Measurements from ENCODE around the gene CLSTN2.

The CLSTN2 gene

GRCh38 chr3:140148824-140149390, 213.9 kb downstream of the CLSTN2 start:
- DNase-seq (ENCODE audit: low read depth): no peak

GRCh38 chr3:140151321-140151720, 216.3 kb downstream of the CLSTN2 start:
- DNase-seq (ENCODE audit: low read depth): no peak

GRCh38 chr3:140152851-140153639, 218.1 kb downstream of the CLSTN2 start:
- DNase-seq (ENCODE audit: low read depth): no peak

DNA sequence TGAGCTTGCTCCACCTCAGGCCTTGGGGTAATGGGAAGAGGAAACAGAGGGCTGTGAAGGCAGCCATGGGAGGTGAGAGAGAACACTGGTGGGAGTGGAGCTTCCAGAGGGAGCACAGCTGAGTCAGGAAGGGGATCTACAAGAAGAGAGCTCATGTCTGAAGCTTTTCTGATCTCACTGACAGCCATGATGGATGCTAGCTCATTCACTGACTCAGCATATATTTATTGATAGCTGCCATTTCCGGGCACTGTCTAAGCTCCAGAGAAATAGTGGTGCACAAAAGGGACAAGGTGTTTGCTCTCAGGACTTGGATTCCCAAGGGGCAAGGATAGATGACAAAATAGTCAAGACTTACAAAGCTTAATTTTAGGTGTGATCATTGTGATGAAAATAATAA, 218.8 kb downstream of the CLSTN2 start:
- DNase-seq (ENCODE audit: low read depth): no peak

DNA sequence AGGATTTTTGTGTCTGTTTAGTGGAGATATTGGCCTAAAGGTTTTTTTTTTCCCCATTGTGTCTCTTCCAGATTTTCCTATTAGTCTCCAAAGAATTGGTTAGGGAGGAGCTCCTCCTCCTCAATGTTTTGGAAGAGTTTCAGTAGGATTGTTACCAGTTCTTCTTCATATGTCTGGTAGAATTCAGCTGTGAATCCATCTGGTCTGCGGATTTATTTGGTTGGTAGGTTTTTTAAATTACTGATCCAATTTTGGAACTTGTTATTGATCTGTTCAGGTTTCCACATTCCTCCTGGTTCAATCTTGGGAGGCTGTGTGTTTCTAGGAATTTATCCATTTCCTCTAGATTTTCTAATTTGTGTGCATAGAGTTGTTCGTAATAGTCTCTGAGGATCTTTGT, 222.2 kb downstream of the CLSTN2 start:
- no peak for DNase-seq (ENCODE audit: low read depth)

- DNase-seq (ENCODE audit: low read depth): no peak
Measured at GRCh38 chr3:140159646-140160045, 224.7 kb downstream of the CLSTN2 start.

- no peak for DNase-seq (ENCODE audit: low read depth)
Measured at GRCh38 chr3:140160553-140160952, 225.6 kb downstream of the CLSTN2 start.

DNA sequence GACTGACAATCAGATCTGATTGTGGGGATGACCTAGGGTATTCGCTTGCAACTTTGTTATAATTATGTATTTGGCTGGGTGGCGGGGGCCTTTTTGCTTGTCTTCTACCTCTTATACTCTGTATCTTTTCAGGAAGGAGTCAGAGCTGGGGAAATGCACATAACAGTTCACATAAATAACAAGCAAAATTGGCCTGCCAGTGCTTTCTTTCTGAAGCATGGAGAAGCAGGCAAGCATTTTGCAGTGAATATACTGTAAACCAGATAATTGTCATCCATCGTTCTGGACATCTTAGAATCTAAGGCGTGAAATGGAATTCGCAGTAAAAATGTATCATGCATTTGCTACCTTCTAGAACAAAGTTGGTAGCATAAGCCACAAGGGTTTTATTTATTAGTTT, 227.6 kb downstream of the CLSTN2 start:
- DNase-seq (ENCODE audit: low read depth): no peak

GRCh38 chr3:140163159-140163763, 228.3 kb downstream of the CLSTN2 start:
- DNase-seq (ENCODE audit: low read depth): no peak

GRCh38 chr3:140164156-140164555, 229.2 kb downstream of the CLSTN2 start:
- DNase-seq (ENCODE audit: low read depth): no peak

- DNase-seq (ENCODE audit: low read depth): no peak
Measured at GRCh38 chr3:140164922-140165590, 230.1 kb downstream of the CLSTN2 start.

DNA sequence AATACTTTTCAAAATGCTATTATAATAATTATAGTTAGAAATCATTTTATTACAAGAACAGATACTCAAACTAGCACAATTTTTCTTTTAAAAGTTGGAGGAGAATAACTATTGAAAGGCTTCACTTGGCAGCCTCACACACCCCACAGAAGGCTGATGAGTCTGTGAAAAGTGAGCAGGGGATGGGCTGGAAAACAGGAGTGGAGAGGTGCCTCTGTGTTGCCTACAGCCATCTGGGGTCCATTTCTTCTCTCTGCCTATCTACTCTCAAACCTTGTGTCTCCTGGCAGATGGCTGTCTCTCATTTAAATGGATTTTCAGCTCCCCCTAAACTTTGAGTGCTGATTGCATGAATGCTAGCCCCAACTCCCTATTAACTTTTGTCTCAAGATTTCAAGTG, 230.8 kb downstream of the CLSTN2 start:
- no peak for DNase-seq (ENCODE audit: low read depth)

DNA sequence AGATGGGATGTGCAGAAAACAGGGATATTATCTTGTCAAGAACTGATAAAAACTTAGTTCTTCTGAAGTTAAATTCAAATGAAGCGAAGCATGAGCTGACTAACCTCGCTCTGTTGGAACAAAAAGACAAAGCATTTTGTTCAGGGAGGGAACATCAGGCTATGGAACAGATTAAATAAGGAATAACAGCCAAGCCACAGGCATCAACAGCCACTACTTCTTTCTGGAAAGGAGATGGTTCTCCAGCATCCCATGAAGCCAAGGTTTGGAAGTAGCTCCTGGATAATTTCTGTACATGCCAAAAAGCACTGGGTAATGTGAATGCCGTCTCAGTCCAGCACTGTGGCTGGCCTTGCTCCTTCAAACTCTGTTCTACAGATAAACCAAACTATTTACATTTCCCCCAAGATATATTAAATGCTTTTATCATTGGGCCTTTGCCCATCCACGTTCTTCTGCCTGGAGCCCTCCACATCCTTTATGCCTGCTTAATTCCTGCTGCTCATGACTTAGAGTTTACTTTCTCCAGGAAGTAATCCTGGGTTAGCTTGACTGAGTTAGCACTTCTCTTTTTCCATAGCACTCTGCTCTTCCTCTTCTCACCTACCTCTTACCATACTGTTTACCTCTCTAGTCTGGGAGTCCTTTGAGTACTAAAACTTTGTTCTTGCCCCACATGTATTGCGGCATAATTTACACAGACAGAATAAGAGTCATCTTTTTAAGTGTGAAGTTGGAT, 232.0 kb downstream of the CLSTN2 start:
- DNase-seq (ENCODE audit: low read depth): no peak

- no peak for DNase-seq (ENCODE audit: low read depth)
Measured at GRCh38 chr3:140167600-140168281, 232.8 kb downstream of the CLSTN2 start.

DNA sequence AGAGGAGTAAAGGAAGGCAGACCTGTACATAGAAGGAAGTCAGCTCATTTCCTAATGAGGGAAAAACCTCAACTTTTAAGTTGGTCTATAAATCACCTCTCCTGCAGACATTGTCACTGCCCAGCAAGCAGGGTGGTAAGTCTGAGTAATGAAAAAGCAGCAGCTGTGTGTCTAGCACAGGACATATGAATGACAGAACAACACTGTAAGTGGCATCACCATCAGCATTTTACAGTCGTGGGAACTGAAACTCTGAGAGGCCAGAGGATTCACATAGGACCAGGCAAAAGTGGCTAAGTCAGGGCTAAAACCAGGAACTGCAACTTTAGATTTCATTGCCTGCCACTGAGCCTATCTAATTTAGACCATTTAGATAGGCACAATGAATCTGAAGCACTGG, 235.6 kb downstream of the CLSTN2 start:
- DNase-seq (ENCODE audit: low read depth): no peak

GRCh38 chr3:140176526-140176925, 241.5 kb downstream of the CLSTN2 start:
- DNase-seq (ENCODE audit: low read depth): peak; percentile 55

DNA sequence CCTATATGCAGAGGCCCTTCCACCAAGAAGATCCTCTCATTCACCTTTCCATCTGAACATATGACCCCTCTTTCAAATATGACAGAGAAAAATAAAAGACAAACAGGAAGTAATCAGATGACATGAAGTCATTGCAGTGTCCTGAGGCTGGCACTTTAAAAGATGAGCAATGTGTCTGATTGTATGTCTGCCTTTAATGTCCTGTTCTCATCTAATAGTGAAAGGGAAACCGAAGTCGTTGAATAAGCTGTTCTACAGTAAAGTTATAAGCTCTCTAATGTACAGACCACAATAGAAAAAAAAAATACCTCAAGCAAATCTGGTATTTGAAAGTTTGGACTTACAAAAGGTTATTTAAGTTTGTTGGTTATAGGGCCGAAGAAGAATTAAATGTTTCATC, 243.0 kb downstream of the CLSTN2 start:
- DNase-seq (ENCODE audit: low read depth): no peak

GRCh38 chr3:140178482-140178881, 243.5 kb downstream of the CLSTN2 start:
- DNase-seq (ENCODE audit: low read depth): no peak

GRCh38 chr3:140180603-140181002, 245.6 kb downstream of the CLSTN2 start:
- DNase-seq (ENCODE audit: low read depth): no peak

DNA sequence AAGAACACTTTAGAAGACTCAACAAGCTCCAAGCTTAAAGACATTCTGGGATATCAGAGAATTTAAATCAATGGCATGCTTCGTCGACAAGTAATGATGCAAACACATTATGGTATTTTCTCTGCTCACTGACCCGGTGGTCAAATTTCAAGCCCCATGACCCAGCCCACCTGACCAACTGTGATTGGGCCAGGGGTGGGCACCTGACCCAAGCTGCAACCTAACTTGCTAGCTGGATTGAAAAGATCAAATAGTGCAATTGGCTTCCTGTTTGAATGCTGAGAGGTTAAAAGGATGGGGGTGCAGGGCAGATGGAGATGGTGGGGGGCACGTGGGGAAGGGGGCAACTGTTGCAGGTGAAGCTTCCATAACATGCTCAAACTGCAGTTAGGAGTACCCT, 250.4 kb downstream of the CLSTN2 start:
- DNase-seq (ENCODE audit: low read depth): no peak

DNA sequence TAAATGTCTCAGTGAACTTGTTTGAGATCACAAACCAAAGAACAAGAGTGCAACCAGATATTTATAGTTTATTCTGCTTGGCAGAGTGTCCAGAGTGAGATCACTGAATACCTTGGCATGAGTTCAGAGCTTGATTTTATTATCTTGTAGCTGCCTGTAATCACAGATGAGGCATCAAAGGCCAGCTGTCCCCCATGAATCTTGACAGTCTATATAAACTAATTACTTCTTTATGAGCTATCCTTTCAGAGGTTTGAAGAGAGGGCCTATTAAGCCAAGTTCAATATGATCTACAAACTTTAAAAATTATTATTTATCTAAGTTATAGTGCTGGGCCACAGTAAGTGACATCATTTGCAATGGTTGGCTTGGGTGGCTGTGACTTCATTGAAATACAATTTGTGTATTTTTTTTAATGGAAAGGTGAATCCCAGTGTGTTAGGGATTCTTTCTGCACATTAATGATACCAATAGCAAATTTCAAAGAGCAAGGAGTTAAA, 251.5 kb downstream of the CLSTN2 start:
- DNase-seq (ENCODE audit: low read depth): peak; percentile 64

All from stromal cell of bone marrow (primary cell).